SK-N-SH treated with all-trans-retinoic acid at 6 μM for 48 hours (cell line): ENCODE measurements around the gene MAML3.

Experiments
- ARNTL ChIP-seq: fragments of 450-650 bp; formaldehyde crosslinking; IDR thresholded peaks from 2 replicates; pipeline ENCODE4 v1.5.0; 2020; ENCODE audit warnings: low read depth, mild to moderate bottlenecking, moderate library complexity, borderline replicate concordance
- CSDC2 ChIP-seq: fragments of 250-450 bp; sonication (Bioruptor Pico); IDR thresholded peaks from 2 replicates; pipeline ENCODE4 v1.5.0; 2020; ENCODE audit warnings: mild to moderate bottlenecking, moderate library complexity
- TF ChIP-seq, protein P1 (sequence below): fragments of 250-450 bp; sonication (Bioruptor Pico); IDR thresholded peaks from 2 replicates; pipeline ENCODE4 v1.8.0; 2021; ENCODE audit warnings: low read depth, mild to moderate bottlenecking, moderate library complexity, borderline replicate concordance

DNA sequence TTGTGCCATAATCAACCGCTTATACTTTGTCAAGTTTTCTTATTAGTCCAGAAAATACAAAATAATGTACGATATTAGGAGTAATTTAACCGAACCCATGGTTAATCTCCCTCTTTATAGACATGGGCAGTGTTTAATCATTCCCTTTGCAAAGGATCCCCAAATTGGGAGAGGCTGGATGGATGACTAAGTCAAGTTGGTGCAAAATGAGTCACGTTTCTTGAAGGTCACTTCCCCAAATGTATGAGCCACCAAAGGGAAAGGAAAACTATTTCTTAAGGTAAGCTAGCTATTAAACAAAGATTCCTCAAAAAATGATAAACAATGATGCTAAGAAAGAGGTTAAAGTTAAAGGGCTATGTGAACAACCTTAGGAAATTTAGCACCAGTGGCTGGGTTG is 17.5 kb downstream of the MAML3 start:
- TF ChIP-seq, protein P1, sequence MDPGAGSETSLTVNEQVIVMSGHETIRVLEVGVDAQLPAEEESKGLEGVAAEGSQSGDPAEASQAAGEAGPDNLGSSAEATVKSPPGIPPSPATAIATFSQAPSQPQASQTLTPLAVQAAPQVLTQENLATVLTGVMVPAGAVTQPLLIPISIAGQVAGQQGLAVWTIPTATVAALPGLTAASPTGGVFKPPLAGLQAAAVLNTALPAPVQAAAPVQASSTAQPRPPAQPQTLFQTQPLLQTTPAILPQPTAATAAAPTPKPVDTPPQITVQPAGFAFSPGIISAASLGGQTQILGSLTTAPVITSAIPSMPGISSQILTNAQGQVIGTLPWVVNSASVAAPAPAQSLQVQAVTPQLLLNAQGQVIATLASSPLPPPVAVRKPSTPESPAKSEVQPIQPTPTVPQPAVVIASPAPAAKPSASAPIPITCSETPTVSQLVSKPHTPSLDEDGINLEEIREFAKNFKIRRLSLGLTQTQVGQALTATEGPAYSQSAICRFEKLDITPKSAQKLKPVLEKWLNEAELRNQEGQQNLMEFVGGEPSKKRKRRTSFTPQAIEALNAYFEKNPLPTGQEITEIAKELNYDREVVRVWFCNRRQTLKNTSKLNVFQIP (CRISPR knock-in tag) = no peak
- TF ChIP-seq CSDC2 (CRISPR knock-in tag) (no peak), ARNTL (CRISPR knock-in tag) (no peak)
